ENCODE results near the gene FERMT2.

FERMT2 gene, protein sequence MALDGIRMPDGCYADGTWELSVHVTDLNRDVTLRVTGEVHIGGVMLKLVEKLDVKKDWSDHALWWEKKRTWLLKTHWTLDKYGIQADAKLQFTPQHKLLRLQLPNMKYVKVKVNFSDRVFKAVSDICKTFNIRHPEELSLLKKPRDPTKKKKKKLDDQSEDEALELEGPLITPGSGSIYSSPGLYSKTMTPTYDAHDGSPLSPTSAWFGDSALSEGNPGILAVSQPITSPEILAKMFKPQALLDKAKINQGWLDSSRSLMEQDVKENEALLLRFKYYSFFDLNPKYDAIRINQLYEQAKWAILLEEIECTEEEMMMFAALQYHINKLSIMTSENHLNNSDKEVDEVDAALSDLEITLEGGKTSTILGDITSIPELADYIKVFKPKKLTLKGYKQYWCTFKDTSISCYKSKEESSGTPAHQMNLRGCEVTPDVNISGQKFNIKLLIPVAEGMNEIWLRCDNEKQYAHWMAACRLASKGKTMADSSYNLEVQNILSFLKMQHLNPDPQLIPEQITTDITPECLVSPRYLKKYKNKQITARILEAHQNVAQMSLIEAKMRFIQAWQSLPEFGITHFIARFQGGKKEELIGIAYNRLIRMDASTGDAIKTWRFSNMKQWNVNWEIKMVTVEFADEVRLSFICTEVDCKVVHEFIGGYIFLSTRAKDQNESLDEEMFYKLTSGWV
- 0.12 to 1.6 (median 1.3) reads per million in 4 experiments for total RNA-seq

GRCh38 chr14:52950898-52951680, at the start of gene FERMT2:
TSS of gene FERMT2 (minus strand) at chr14:52951050. CDS start at chr14:52950568, 482 bp downstream.
- no peak for DNase-seq

GRCh38 chr14:52998376-52999015, 47.6 kb upstream of the FERMT2 start:
- no peak for DNase-seq

- no peak for DNase-seq
Observed at GRCh38 chr14:52996493-52996892, 45.6 kb upstream of the FERMT2 start.

- no peak for DNase-seq
Observed at GRCh38 chr14:52995998-52996397, 45.1 kb upstream of the FERMT2 start.

DNA sequence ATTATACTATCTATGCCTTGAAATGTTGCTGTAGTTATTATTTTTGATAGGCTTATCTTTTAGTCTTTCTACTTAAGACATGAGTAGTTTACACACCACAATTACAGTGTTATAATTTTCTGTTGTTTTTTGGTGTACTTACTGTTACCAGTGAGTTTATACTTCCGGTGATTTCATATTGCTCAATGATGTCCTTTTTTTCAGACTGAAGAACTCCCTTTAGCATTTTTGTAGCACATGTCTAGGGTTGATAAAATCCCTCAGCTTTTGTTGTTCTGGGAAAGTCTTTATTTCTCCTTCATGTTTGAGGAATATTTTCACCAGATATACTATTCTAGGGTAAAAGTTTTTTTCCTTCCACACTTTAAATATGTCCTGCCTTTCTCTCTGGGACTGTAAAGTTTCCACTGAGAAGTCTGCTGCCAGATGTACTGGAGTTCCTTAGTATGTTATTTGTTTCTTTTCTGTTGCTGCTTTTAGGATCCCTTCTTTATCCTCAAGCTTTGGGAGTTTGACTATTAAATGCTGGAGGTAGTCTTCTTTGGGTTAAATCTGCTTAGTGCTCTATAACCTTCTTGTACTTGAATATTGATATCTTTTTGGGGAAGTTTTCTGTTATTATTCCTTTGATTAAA, 41.5 kb upstream of the FERMT2 start:
- no peak for DNase-seq

DNA sequence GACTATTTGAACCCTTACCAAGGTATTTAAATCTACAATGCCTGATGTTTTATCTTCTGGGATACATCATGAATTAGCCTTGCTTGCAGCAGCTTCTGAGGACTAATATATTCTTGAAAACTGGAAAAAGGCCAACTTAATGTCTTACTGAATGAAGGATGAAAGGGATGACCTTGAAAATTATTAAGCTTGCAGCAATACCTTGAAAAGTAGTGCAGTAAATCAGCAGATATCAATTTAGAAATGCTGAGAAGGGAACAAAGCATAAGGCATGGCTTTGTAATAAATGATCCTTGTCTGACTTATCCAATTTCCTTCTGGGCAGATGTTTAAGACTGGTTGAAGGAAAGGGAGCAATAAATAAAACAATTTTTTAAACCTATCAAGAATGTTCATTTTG, 37.3 kb upstream of the FERMT2 start:
- DNase-seq: no peak

DNA sequence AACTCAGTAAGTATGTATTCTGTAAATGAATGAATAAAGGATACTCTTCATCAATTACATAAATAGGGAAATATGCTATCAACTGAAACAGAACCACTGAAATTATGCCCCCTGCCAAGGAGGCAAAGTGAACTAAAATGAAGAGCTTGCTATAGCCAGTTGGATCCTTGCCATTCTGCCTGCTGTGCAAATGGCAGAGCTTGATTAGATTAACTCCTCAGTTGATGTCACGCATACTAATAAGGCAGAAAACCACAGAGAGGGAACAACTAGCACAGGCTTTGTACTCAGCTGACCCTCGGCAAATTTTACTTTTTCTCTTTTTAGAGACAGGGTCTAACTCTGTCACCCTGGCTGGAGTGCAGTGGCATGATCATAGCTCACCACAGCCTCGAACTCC, 36.7 kb upstream of the FERMT2 start:
- no peak for DNase-seq

- DNase-seq: no peak
Observed at GRCh38 chr14:52987042-52987441, 36.2 kb upstream of the FERMT2 start.

- no peak for DNase-seq
Observed at GRCh38 chr14:52977798-52978197, 26.9 kb upstream of the FERMT2 start.

- DNase-seq: no peak
Observed at GRCh38 chr14:52974406-52974805, 23.6 kb upstream of the FERMT2 start.

GRCh38 chr14:52961060-52961639, 10.3 kb upstream of the FERMT2 start:
- DNase-seq: no peak

GRCh38 chr14:52960627-52961026, 9.8 kb upstream of the FERMT2 start:
- no peak for DNase-seq

- no peak for DNase-seq
Observed at GRCh38 chr14:52954346-52955214, 3.7 kb upstream of the FERMT2 start.

GRCh38 chr14:52951681-52952554, 1.1 kb upstream of the FERMT2 start:
- no peak for DNase-seq

DNA sequence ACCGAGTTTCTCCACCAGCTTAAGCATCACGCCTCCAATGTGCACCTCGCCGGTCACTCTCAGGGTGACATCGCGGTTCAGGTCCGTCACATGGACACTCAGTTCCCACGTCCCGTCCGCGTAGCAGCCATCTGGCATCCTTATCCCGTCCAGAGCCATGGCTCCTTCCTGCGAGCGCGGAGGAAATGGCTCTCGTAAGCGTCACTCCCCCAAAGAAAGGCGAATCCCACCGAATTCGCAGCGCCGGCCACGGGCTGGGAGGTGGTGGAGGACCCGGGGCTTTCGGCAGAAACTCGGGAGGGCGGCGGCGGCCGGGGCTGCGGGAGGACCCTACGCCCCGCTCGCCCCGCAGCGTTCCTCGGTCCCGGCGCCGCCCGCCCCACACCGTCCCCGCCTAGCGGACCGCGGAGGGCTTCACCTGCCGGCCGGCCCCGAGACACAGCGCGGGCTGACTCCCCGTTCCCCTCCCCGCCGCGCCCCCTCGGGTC, 396 bp downstream of the FERMT2 start:
- DNase-seq: no peak

GRCh38 chr14:52949711-52950409, 990 bp downstream of the FERMT2 start:
- DNase-seq: no peak

DNA sequence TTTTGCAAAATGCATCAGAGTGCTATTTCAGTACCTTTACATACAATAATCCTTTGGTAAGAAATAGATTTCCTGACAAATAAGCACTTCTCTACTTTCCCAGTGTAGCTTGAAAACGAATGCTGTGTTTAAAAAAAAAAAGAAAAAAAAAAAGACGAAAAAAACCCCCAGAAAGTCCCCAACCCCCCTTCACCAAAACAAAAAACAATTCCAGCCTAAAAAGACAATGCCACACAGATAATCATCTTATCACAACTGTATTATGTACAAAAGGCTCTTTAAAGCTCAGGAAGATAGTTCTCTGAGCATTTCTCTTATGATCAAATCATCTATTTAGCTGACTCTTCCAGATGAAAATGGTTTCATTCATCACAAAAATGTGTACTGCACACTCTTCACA, 1.6 kb downstream of the FERMT2 start:
- no peak for DNase-seq

- DNase-seq: no peak
Observed at GRCh38 chr14:52948836-52949235, 2.0 kb downstream of the FERMT2 start.

DNA sequence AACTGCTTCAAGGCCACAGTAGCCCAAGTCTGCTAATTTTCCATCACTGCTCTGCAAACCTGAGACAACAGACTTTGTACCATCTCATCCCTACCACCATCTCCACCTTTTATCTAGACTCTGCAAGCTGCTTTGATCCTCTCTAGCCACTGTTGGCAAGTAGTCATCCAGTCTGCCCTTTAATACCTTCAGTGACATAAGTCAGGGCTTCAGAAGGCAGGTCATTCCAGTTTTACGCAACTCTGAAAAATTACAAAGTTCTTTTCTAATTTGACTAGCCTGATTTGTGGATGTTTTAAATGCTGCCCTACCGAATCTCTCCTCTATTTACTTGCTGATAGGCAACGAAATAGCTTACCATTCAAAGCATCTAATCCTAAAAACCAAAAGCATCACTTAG, 2.8 kb downstream of the FERMT2 start:
- no peak for DNase-seq
